ENCODE data around the gene SIDT1.

SIDT1 gene

DNA sequence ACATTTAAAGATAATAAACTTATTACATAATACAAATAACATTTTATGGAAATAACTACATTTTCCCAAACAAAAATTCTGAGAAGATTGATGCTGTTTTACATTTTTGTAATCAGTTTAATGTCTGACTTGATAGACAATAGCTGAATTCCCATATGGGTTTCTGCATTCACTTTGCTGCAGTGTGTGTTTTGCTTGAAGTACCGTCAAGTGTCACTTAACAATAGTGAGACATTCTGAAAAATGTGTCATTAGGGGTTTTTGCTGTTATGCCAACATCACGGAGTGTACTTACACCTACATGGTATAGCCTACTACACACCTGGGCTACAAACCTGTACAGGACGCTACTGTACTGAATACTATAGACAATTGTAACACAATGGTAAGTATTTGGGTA is 106.6 kb downstream of the SIDT1 start:
- DNase-seq = no peak

GRCh38 chr3:113643583-113643982 is 111.2 kb downstream of the SIDT1 start:
- no peak for DNase-seq

- DNase-seq = no peak
Measured at GRCh38 chr3:113648524-113648923, 116.2 kb downstream of the SIDT1 start.

GRCh38 chr3:113649174-113649845 is 117.0 kb downstream of the SIDT1 start:
- DNase-seq = no peak

- no peak for DNase-seq
Measured at GRCh38 chr3:113654310-113654709, 122.0 kb downstream of the SIDT1 start.

- no peak for DNase-seq
Measured at GRCh38 chr3:113654851-113655250, 122.5 kb downstream of the SIDT1 start.

- no peak for DNase-seq
Measured at GRCh38 chr3:113658107-113658506, 125.8 kb downstream of the SIDT1 start.

DNA sequence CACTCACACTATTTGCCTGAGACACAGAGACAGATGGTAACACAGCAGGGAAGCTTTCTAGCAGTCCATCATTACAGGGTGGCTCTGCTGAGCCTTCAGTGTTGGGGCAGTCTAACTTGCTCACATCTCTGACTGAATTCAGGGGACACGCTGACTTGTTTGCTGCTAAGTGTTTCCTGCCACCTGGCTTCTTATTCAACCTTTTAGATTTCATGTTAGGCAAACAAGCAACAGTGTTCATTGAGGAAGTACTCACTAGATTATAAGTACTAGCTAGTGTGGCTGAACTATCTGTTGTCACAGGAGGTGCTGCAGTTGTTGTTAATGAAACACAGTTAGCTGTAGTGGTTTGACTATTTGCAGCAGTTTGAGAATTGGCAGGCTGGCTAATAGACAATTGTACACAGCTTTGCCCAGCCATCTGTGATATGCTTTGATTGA is 126.8 kb downstream of the SIDT1 start:
- no peak for DNase-seq

DNA sequence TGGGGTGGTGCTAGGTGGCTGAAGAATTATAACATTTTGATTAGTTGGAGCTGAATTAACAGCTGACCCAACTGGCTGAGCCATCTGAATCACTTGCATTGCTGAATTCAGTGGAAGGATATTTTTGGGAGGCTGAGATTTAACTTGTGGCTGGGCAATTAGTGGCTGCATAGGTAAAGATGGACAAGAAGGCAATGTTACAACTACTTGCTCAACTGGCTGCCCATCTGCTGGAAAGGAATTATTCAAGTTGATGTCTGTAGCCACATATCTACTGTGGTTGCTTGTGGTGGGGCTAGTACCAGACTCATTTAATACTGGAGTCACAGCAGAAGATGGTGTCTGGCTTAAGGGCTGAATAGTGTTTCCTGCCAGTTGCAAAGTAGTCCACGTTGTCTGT is 127.6 kb downstream of the SIDT1 start:
- no peak for DNase-seq

DNA sequence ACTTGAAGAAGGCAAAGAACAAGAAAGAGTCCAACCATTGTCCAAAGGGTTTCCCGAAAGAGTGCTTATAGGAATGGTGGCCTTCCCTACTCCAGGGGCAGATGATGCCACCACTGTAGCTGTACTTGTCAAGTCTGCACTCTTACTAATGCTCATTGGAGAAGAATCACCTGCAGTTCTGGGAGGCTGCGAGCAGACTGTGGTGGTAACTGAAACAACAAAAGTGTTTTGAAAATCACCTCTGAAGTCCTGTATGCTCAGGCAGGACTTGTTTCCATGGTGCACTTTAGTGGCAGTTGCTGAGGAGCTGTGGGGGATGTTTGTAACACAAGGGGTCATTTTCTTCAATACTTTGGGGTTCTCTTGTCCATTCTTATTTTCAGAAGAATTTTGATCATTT is 128.1 kb downstream of the SIDT1 start:
- no peak for DNase-seq

- DNase-seq = no peak
Measured at GRCh38 chr3:113660896-113661295, 128.5 kb downstream of the SIDT1 start.

DNA sequence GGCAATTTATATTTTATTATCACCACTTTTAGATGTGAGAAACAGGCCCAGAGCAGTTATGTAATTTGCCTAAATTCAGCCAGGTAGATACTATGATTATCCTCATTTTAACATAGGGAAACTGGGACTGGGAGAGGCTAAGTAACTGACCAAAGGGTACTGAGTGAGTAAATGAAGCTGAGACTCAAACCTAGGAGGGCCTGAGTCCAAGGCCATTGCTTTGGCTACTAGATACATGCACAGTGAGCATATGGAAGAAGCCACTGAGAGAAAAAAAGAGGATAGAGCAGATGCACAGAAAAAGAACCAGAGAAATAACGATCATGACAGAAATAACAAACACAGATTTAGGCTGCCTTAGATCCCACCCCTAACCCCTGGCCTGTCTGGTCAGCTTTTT is 130.5 kb downstream of the SIDT1 start:
- no peak for DNase-seq

- DNase-seq = no peak
Measured at GRCh38 chr3:113663324-113663750, 131.0 kb downstream of the SIDT1 start.

GRCh38 chr3:113663761-113664160 is 131.4 kb downstream of the SIDT1 start:
- DNase-seq = no peak

GRCh38 chr3:113664523-113665094 is 132.3 kb downstream of the SIDT1 start:
- DNase-seq = no peak

DNA sequence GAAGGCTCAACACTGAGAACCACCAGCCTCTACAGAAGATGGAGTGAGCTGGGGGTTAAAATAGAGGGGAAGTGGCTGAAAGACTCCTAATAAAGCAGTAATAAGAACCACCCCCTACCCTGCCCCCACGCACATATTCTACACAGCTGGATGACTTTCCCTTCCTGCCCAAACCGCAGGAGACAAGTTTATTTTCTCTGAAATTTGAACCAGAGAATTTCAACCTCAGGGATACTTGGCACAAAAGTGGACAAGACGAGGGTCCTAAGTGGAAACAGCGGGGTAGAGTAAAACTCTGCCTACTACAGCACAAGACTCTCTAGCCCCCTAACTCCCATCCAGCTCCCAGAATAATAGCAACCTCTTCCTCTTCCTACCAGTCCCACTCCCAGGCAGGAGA is 135.7 kb downstream of the SIDT1 start:
- DNase-seq = no peak

DNA sequence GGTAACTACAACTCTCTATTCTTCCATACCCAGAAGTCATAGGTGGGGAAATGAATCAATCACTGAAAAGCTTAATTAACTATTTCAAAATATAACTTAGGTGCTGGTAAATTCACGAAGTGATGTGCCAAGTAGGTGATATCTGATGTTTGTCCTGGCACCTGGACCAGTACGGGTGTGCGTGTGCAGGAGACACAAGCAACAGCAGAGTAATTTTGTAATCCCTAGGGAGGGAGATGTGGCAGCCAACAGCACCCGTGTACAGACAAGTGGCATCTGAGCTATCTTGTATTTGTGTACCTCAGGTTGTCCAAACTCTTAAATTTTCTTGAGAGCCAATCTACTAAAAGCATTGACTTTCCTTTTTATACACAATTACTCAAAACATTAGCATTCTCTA is 141.2 kb downstream of the SIDT1 start:
- no peak for DNase-seq

- no peak for DNase-seq
Measured at GRCh38 chr3:113676261-113676660, 143.9 kb downstream of the SIDT1 start.

GRCh38 chr3:113677737-113678136 is 145.4 kb downstream of the SIDT1 start:
- no peak for DNase-seq

DNA sequence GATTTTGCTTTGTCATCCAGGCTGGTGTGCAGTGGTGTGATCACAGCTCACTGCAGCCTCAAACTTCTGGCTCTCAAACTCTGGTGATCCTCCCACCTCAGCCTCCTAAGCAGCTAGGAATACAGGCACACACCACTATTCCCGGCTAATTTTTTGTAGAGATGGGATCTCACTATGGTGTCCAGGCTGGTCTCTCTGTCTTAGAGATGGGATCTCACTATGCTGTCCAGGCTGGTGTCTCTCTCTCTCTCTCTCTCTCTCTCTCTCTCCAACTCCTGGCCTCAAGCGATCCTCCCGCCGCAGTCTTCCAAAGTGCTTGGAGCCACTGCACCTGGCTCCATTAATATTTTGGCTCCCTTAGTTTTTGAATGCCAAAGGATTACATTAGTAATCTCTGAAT is 146.4 kb downstream of the SIDT1 start:
- DNase-seq = no peak

Measured in stimulated activated CD4-positive, alpha-beta T cell treated with anti-CD3 and anti-CD28 coated beads, Interleukin-4, amount 100 ng/mL, for 4 hours (primary cell).